Mucosa of stomach (tissue), 1 donor: ENCODE data around the gene RHPN2.
"Not testable (repeated sequence)": the region's sequence is repeated elsewhere in the genome, so short reads cannot be mapped to it uniquely, and the experiment has no call there.

ENCODE experiments used
- H3K27me3 ChIP-seq: one replicate; pipeline ENCODE4 v1.7.0; 2013; ENCODE audit warnings: mild to moderate bottlenecking, low read length; ENCODE audit not compliant: control insufficient read depth, insufficient read depth
- H3K36me3 ChIP-seq: one replicate; pipeline ENCODE4 v1.7.0; 2013; ENCODE audit warnings: low read length; ENCODE audit not compliant: control insufficient read depth, insufficient read depth
- H3K4me1 ChIP-seq: one replicate; pipeline ENCODE4 v1.7.0; 2013; ENCODE audit warnings: mild to moderate bottlenecking, low read length; ENCODE audit not compliant: control insufficient read depth, insufficient read depth
- H3K4me3 ChIP-seq: one replicate; pipeline ENCODE4 v1.7.0; 2013; ENCODE audit warnings: low read length
- H3K9ac ChIP-seq: one replicate; pipeline ENCODE4 v1.7.0; 2013; ENCODE audit warnings: mild to moderate bottlenecking, low read length, moderate library complexity
- H3K9me3 ChIP-seq: one replicate; pipeline ENCODE4 v1.7.0; 2013; ENCODE audit warnings: mild to moderate bottlenecking, low read length, moderate library complexity; ENCODE audit not compliant: control insufficient read depth
- donor health status: Pancreatic carcinoma.

RHPN2 gene

GRCh38 chr19:33062902-33063301 lies 1.8 kb downstream of the RHPN2 start:
- Histone ChIP-seq H3K4me3 (peak overlapping the region; percentile 41), H3K27me3 (peaks cover 3% of the 10 kb centered on the region), H3K4me1 (peaks cover 14% of the 10 kb centered on the region), H3K36me3 (no peaks in the 10 kb centered on the region), H3K9me3 (no peaks in the 10 kb centered on the region), H3K9ac (peak overlapping the region; percentile 73)

- Histone ChIP-seq H3K4me1 (peaks cover 22% of the 10 kb centered on the region), H3K36me3 (no peaks in the 10 kb centered on the region), H3K4me3 (no peak overlapping the region), H3K27me3 (peaks cover 3% of the 10 kb centered on the region), H3K9ac (no peak overlapping the region), H3K9me3 (no peaks in the 10 kb centered on the region)
Observed at GRCh38 chr19:33060586-33060985, 4.1 kb downstream of the RHPN2 start.

- H3K36me3 ChIP-seq, result no peaks in the 10 kb centered on the region
- H3K27me3 ChIP-seq, result no peaks in the 10 kb centered on the region
- H3K9ac ChIP-seq, result no peak overlapping the region
- H3K4me1 ChIP-seq, result peaks cover 65% of the 10 kb centered on the region
- H3K9me3 ChIP-seq, result no peaks in the 10 kb centered on the region
- H3K4me3 ChIP-seq, result no peak overlapping the region
Observed at GRCh38 chr19:33055718-33056117, 9.0 kb downstream of the RHPN2 start.

GRCh38 chr19:33054623-33055022 lies 10.1 kb downstream of the RHPN2 start:
- H3K4me1 ChIP-seq, result peaks cover 66% of the 10 kb centered on the region
- peak overlapping the region; percentile 5 for H3K9ac ChIP-seq
- no peak overlapping the region for H3K4me3 ChIP-seq

GRCh38 chr19:33052352-33052972 lies 12.2 kb downstream of the RHPN2 start:
- peaks cover 6% of the 10 kb centered on the region for H3K36me3 ChIP-seq
- H3K4me3 ChIP-seq, result no peak overlapping the region
- H3K27me3 ChIP-seq, result no peaks in the 10 kb centered on the region
- H3K9me3 ChIP-seq, result no peaks in the 10 kb centered on the region
- H3K4me1 ChIP-seq, result peaks cover 81% of the 10 kb centered on the region
- H3K9ac ChIP-seq, result peak overlapping the region; percentile 15

More at GRCh38 chr19:33054623-33055022, 10.1 kb downstream of the RHPN2 start:
- Histone ChIP-seq H3K27me3 (no peaks in the 10 kb centered on the region), H3K9me3 (no peaks in the 10 kb centered on the region), H3K36me3 (peaks cover 4% of the 10 kb centered on the region)

GRCh38 chr19:33050110-33050509 lies 14.6 kb downstream of the RHPN2 start:
- no peak overlapping the region for H3K9ac ChIP-seq
- no peaks in the 10 kb centered on the region for H3K27me3 ChIP-seq
- H3K4me3 ChIP-seq, result no peak overlapping the region
- H3K4me1 ChIP-seq, result peaks cover 74% of the 10 kb centered on the region
- no peaks in the 10 kb centered on the region for H3K9me3 ChIP-seq
- peaks cover 6% of the 10 kb centered on the region for H3K36me3 ChIP-seq

- Histone ChIP-seq H3K4me3 (no peak overlapping the region), H3K9me3 (no peaks in the 10 kb centered on the region), H3K27me3 (no peaks in the 10 kb centered on the region), H3K36me3 (peaks cover 6% of the 10 kb centered on the region), H3K9ac (peak overlapping the region; percentile 30), H3K4me1 (peaks cover 64% of the 10 kb centered on the region)
Observed at GRCh38 chr19:33048806-33049676, 15.6 kb downstream of the RHPN2 start.

- Histone ChIP-seq H3K9me3 (no peaks in the 10 kb centered on the region), H3K4me1 (peaks cover 51% of the 10 kb centered on the region), H3K4me3 (no peak overlapping the region), H3K9ac (no peak overlapping the region), H3K36me3 (peaks cover 6% of the 10 kb centered on the region), H3K27me3 (no peaks in the 10 kb centered on the region)
Observed at GRCh38 chr19:33047422-33047821, 17.3 kb downstream of the RHPN2 start.

- not testable (repeated sequence) for H3K27me3 ChIP-seq, H3K36me3 ChIP-seq, H3K9me3 ChIP-seq, H3K4me3 ChIP-seq
- Histone ChIP-seq H3K9ac (peak overlapping the region; percentile 9), H3K4me1 (peaks cover 36% of the 10 kb centered on the region)
Observed at GRCh38 chr19:33041828-33042160, 22.9 kb downstream of the RHPN2 start.

GRCh38 chr19:33040994-33041827 lies 23.5 kb downstream of the RHPN2 start:
- H3K4me1 ChIP-seq, result peaks cover 33% of the 10 kb centered on the region
- H3K27me3 ChIP-seq, result no peaks in the 10 kb centered on the region
- H3K9ac ChIP-seq, result peak overlapping the region; percentile 55

GRCh38 chr19:33039815-33040214 lies 24.9 kb downstream of the RHPN2 start:
- H3K9me3 ChIP-seq, result no peaks in the 10 kb centered on the region
- H3K4me3 ChIP-seq, result no peak overlapping the region
- no peak overlapping the region for H3K9ac ChIP-seq
- no peaks in the 10 kb centered on the region for H3K27me3 ChIP-seq
- no peaks in the 10 kb centered on the region for H3K36me3 ChIP-seq
- peaks cover 38% of the 10 kb centered on the region for H3K4me1 ChIP-seq

More at GRCh38 chr19:33040994-33041827, 23.5 kb downstream of the RHPN2 start:
- Histone ChIP-seq H3K36me3 (no peaks in the 10 kb centered on the region), H3K9me3 (no peaks in the 10 kb centered on the region), H3K4me3 (no peak overlapping the region)
